Endodermal cell (in vitro differentiated cells): ENCODE measurements around the gene HSF2BP. TPM values are rescaled to one million over a fixed set of nuclear protein-coding genes. Genes with fewer than 3 reads are reported as not detected.

Source experiments
- DNase-seq: peaks from one replicate; pipeline ENCODE4 v3.0.0-alpha.2; 2017
- H3K27ac ChIP-seq: 2 replicates; pipeline ENCODE4 v1.5.1; 2013; ENCODE audit warnings: mild to moderate bottlenecking, low read depth, low read length, moderate library complexity
- H3K27me3 ChIP-seq: 2 replicates; pipeline ENCODE4 v1.6.1; 2013; ENCODE audit warnings: mild to moderate bottlenecking, low read length, moderate library complexity; ENCODE audit not compliant: insufficient read depth, control insufficient read depth, poor library complexity, severe bottlenecking
- H3K36me3 ChIP-seq: 2 replicates; pipeline ENCODE4 v1.7.0; 2013; ENCODE audit warnings: mild to moderate bottlenecking, low read length, moderate library complexity; ENCODE audit not compliant: control insufficient read depth, insufficient read depth
- H3K4me1 ChIP-seq: one replicate; pipeline ENCODE4 v1.7.0; 2013; ENCODE audit warnings: low read length; ENCODE audit not compliant: control insufficient read depth, insufficient read depth
- H3K4me3 ChIP-seq: 2 replicates; pipeline ENCODE4 v1.5.1; 2013; ENCODE audit warnings: mild to moderate bottlenecking, low read length, moderate library complexity
- H3K9ac ChIP-seq: 2 replicates; pipeline ENCODE4 v1.6.1; 2013; ENCODE audit warnings: mild to moderate bottlenecking, low read length, moderate library complexity; ENCODE audit not compliant: poor library complexity, severe bottlenecking; ENCODE audit errors: extremely low read depth
- H3K9me3 ChIP-seq: 2 replicates; pipeline ENCODE4 v1.6.1; 2013; ENCODE audit warnings: mild to moderate bottlenecking, low read length, moderate library complexity; ENCODE audit not compliant: control insufficient read depth
- H3K27ac Mint-ChIP-seq: 2 replicates; pipeline ENCODE4 v1.8.0; 2020; ENCODE audit warnings: mixed read lengths
- H3K27me3 Mint-ChIP-seq: 2 replicates; pipeline ENCODE4 v1.8.0; 2021; ENCODE audit warnings: mild to moderate bottlenecking, mixed read lengths; ENCODE audit not compliant: insufficient read depth
- H3K36me3 Mint-ChIP-seq: 2 replicates; pipeline ENCODE4 v1.8.0; 2020; ENCODE audit warnings: low read depth, mixed read lengths
- H3K4me1 Mint-ChIP-seq: 2 replicates; pipeline ENCODE4 v1.8.0; 2020; ENCODE audit warnings: mixed read lengths
- H3K4me3 Mint-ChIP-seq: 2 replicates; pipeline ENCODE4 v1.8.0; 2020; ENCODE audit warnings: mild to moderate bottlenecking, moderate library complexity, mixed read lengths
- H3K9me3 Mint-ChIP-seq: 2 replicates; pipeline ENCODE4 v1.8.0; 2020; ENCODE audit warnings: mild to moderate bottlenecking, mixed read lengths
- WGBS, 2 experiments: methylation state at CpG; one replicate each; pipeline versions ENCODE4 v1.1.5 to v1.1.7; 2013; ENCODE audit warnings: missing lambda C conversion rate in 2 of 2, mixed read lengths in 1 of 2; ENCODE audit not compliant: insufficient coverage in 1 of 2, insufficient read length in 1 of 2; 5-methylcytosine and 5-hydroxymethylcytosine counted together
- total RNA-seq, 2 donors: library from RNA; stranded (reverse); fragmentation: NEBNext Ultra II Directional in 1 of 2; extraction: Animal tissue kit (Norgen Biotek cat#: 25700) in 1 of 2; gene quantifications; 2 replicates in 1 of 2; 3 replicates in 1 of 2; pipeline ENCODE4 v1.2.1, GENCODE V29; 2021
- TF ChIP-seq, protein P1 (sequence below): fragments of 200-600 bp; sonication (generic); conservative IDR thresholded peaks from 2 replicates; pipeline ENCODE4 v1.5.0; 2021; ENCODE audit warnings: antibody characterized with exemption, mild to moderate bottlenecking

Gene HSF2BP
- total RNA-seq, 2 donors from 2014 or later, result 1.7 to 1.9 TPM

DNA sequence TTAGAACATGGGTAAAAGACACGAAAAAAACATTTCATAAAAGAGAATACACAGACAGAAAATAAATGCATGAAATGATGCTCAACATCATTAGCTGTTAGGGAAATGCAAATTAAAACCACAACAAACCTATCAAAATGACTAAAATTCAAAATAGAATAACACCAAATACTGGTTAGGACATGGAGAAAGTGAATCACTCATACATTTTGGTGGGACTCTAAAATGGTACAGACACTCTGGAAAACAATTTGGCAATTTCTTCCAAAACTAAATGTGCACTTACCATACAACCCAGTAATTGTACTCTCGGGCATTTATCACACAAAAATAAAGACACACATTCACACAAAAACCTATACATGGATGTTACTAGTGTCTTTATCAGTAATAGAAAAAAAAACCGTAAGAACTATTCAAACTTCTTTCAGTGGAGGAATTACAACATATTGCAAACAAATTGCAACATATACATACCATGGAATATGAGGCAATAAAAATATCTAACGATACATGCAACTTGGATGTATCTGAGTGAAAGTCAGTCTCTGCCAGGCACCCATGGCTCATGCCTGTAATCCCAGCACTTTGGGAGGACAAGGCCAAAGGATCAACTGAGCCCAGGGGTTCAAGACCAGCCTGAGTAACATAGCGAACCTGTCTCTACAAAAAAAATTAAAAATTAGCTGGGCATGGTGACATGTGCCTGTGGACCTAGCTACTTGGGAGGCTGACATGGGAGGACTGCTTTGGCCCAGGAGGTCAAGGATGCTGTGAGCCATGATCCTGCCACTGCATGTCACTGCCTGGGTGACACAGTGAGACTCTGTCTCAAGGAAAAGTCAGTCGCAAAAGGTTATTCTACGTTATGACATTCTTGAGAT, 19.6 kb downstream of the HSF2BP start:
- H3K4me3 Mint-ChIP-seq, result no peak overlapping the region
- Histone ChIP-seq H3K4me1 (no peaks in the 10 kb centered on the region), H3K9me3 (no peaks in the 10 kb centered on the region), H3K27ac (no peak overlapping the region), H3K9ac (no peak overlapping the region), H3K27me3 (no peaks in the 10 kb centered on the region), H3K4me3 (no peak overlapping the region), H3K36me3 (no peaks in the 10 kb centered on the region)
- H3K27ac Mint-ChIP-seq, result no peak overlapping the region
- H3K36me3 Mint-ChIP-seq, result no peaks in the 10 kb centered on the region
- H3K4me1 Mint-ChIP-seq, result no peaks in the 10 kb centered on the region
- WGBS, 2 experiments, result 88 to 92% methylated on average over 4 to 5 of the region's 7 CpGs
- H3K27me3 Mint-ChIP-seq, result no peaks in the 10 kb centered on the region
- no peaks in the 10 kb centered on the region for H3K9me3 Mint-ChIP-seq
- TF ChIP-seq, protein P1, sequence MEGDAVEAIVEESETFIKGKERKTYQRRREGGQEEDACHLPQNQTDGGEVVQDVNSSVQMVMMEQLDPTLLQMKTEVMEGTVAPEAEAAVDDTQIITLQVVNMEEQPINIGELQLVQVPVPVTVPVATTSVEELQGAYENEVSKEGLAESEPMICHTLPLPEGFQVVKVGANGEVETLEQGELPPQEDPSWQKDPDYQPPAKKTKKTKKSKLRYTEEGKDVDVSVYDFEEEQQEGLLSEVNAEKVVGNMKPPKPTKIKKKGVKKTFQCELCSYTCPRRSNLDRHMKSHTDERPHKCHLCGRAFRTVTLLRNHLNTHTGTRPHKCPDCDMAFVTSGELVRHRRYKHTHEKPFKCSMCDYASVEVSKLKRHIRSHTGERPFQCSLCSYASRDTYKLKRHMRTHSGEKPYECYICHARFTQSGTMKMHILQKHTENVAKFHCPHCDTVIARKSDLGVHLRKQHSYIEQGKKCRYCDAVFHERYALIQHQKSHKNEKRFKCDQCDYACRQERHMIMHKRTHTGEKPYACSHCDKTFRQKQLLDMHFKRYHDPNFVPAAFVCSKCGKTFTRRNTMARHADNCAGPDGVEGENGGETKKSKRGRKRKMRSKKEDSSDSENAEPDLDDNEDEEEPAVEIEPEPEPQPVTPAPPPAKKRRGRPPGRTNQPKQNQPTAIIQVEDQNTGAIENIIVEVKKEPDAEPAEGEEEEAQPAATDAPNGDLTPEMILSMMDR, result no peak
- no peak for DNase-seq

- H3K36me3 Mint-ChIP-seq, result no peaks in the 10 kb centered on the region
- Histone ChIP-seq H3K4me3 (no peak overlapping the region), H3K27me3 (no peaks in the 10 kb centered on the region), H3K4me1 (no peaks in the 10 kb centered on the region), H3K9me3 (no peaks in the 10 kb centered on the region), H3K9ac (no peak overlapping the region), H3K27ac (no peak overlapping the region), H3K36me3 (no peaks in the 10 kb centered on the region)
- no peaks in the 10 kb centered on the region for H3K27me3 Mint-ChIP-seq
- H3K4me3 Mint-ChIP-seq, result no peak overlapping the region
- WGBS, 2 experiments, result 87% methylated on average over 2 of the region's 3 CpGs; no CpG with 5 or more reads in 1 of the 2 experiments
- TF ChIP-seq, protein P1, result no peak
- no peaks in the 10 kb centered on the region for H3K9me3 Mint-ChIP-seq
- no peaks in the 10 kb centered on the region for H3K4me1 Mint-ChIP-seq
- peak overlapping the region; percentile 22 for H3K27ac Mint-ChIP-seq
- DNase-seq, result no peak
Measured at GRCh38 chr21:43637530-43638158, 21.6 kb downstream of the HSF2BP start.

DNA sequence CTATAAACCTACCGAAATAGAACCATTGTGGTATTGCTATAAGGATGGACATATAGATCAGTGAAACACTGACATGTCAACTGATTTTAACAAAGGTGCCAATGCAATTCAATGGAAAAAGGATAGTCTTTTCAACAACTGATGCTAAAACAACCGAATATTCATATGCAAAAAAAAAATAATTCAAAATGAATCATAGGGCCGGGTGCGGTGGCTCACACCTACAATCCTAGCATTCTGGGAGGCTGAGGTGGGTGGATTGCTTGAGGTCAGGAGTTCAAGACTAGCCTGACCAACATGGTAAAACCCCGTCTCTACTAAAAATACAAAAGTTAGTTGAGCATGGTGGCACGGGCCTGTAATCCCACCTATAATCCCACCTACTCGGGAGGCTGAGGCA, 23.9 kb downstream of the HSF2BP start:
- no peaks in the 10 kb centered on the region for H3K27me3 Mint-ChIP-seq
- Histone ChIP-seq H3K36me3 (no peaks in the 10 kb centered on the region), H3K27ac (no peak overlapping the region), H3K27me3 (no peaks in the 10 kb centered on the region), H3K4me3 (no peak overlapping the region), H3K4me1 (no peaks in the 10 kb centered on the region), H3K9me3 (no peaks in the 10 kb centered on the region), H3K9ac (no peak overlapping the region)
- H3K9me3 Mint-ChIP-seq, result no peaks in the 10 kb centered on the region
- DNase-seq, result no peak
- no peaks in the 10 kb centered on the region for H3K4me1 Mint-ChIP-seq
- TF ChIP-seq, protein P1, result no peak
- H3K36me3 Mint-ChIP-seq, result no peaks in the 10 kb centered on the region
- no peak overlapping the region for H3K27ac Mint-ChIP-seq
- WGBS, 2 experiments, result 95 to 98% methylated on average over 4 to 7 of the region's 7 CpGs
- no peak overlapping the region for H3K4me3 Mint-ChIP-seq
